ENCODE results near the gene GJD3. TPM values are rescaled to one million over a fixed set of nuclear protein-coding genes. Genes with fewer than 3 reads are reported as not detected.

GJD3 gene
- total and polyA plus RNA-seq, 2 of the 4 experiments (the other 2 are of a cell fraction) = 0.10 TPM; not detected in 1

DNA sequence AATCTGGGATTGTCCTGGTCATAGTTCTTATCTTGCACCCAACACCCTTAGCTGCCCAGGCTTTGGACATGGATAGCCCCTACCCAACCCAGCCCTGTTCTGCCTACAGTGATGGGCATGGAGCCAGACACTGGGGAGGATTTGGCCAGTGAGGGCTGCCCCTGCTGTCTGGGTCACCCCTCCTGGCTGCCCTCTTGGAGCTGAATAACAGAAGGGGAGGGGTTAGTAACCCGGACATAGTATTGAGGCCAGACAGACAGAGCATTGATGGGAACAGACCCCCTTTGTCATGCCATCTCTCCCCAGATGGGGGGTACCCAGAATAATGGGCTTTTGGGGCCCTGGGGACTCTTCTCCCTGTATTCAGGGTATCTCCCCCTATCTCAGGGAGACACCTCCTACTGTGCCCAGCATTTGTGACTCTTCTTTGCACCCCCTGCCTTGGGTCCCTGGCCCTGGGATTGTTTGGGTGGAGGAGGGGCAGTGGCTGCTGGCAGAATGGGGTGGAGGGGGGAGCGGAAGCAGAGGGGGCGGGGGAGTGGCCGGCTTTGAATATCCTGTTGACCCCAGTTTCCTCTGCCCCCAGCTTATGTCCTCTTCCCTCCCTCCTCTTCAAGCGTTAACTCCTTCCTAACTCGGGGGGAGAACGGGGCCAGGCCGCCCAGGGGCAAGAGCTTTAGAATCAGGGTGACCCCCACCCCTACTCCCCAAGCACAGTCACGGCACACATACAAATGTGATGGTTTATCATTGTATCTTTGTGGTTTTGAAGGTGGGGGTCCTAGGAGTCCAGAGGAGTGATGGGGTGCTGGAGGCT lies 17.0 kb downstream of the GJD3 start:
- Histone ChIP-seq H3K4ac (ENCODE audit: low read depth, low read length) (peak overlapping the region; percentile 45), H3K27me3 (ENCODE audit: control insufficient read depth, insufficient read depth, low read length) (no peaks in the 10 kb centered on the region), H3K23ac (ENCODE audit: low read depth, low read length) (peak overlapping the region; percentile 59; the same call in 1 of the 2 replicates), H3K27ac (ENCODE audit: insufficient read depth, low read length) (peak overlapping the region; percentile 4; the same call in 1 of the 2 replicates), H3K36me3 (ENCODE audit: control insufficient read depth, insufficient read depth, low read length) (peaks cover 35% of the 10 kb centered on the region), H3K4me1 (ENCODE audit: control insufficient read depth, insufficient read depth, low read length) (peaks cover 59% of the 10 kb centered on the region), H3K9me3 (ENCODE audit: control insufficient read depth, insufficient read depth, low read length) (no peaks in the 10 kb centered on the region), H2BK120ac (ENCODE audit: low read depth, low read length) (no peak overlapping the region), H4K91ac (ENCODE audit: insufficient read depth, low read depth, low read length) (no peak overlapping the region), H2BK5ac (ENCODE audit: low read depth, low read length, poor library complexity, severe bottlenecking) (no peak overlapping the region), H2AK9ac (replicated peaks; ENCODE audit: low read depth, low read length, poor library complexity) (peak overlapping the region; percentile 60), H2AFZ (replicated peaks; ENCODE audit: low read length, poor library complexity) (no peak overlapping the region), H2BK20ac (ENCODE audit: low read depth, low read length) (no peak overlapping the region), H3K9ac (ENCODE audit: low read depth, low read length) (no peak overlapping the region), H3K4me3 (ENCODE audit: insufficient read depth, low read depth, low read length) (no peak overlapping the region), H2BK15ac (ENCODE audit: low read depth, low read length) (0 out of 3 replicates have a peak overlapping the region, but pooled peaks have one; percentile 43), H3K79me1 (ENCODE audit: low read depth in 1 of 2, low read length in 2 of 2) (peaks cover 59 to 95% of the 10 kb centered on the region in 2 experiments), H3K4me2 (ENCODE audit: low read depth, low read length) (peak overlapping the region; percentile 21), H3K18ac (ENCODE audit: low read depth, low read length) (no peak overlapping the region), H4K8ac (ENCODE audit: low read depth in 2 of 2, low read length in 2 of 2) (peak overlapping the region in 1 of 2 experiments; percentile 52; a peak in 1 of 4 replicates), H2AK5ac (ENCODE audit: low read depth, low read length) (peak overlapping the region; percentile 67), H3K14ac (replicated peaks; ENCODE audit: low read depth, low read length) (0 out of 2 replicates have a peak overlapping the region, but pooled peaks have one; percentile 42), H4K20me1 (ENCODE audit: insufficient read depth, low read length) (peaks cover 74% of the 10 kb centered on the region), H3K56ac (ENCODE audit: extremely low read depth, insufficient read depth, low read length) (no peak overlapping the region), H3K9me1 (ENCODE audit: insufficient read depth, low read length) (peaks cover 23% of the 10 kb centered on the region), H4K5ac (ENCODE audit: low read depth, low read length) (no peak overlapping the region; the same call in 1 of the 2 replicates)
- dilution Hi-C loops (cut with HindIII; ENCODE audit: low sequenced_read_pairs, unreplicated experiment) (no loop called here), intact Hi-C loops (cut with micrococcal nuclease) (no loop called here), in situ Hi-C loops (cut with MboI; ENCODE audit: low sequenced_read_pairs) (no loop called here)
- ATAC-seq (ENCODE audit: low read depth) (no peak), DNase-seq (no peak)
- BruUV-seq (replicated peaks) = no TSS peak
- ChIA-PET CTCF (no interaction called here), POLR2A (ENCODE audit: unreplicated experiment) (no interaction called here)
- WGBS, 2 experiments (ENCODE audit: extremely low coverage in 2 of 2, insufficient read length in 1 of 2) = no CpG with 5 or more reads among the region's 9 CpGs
- TF ChIP-seq, protein P1, sequence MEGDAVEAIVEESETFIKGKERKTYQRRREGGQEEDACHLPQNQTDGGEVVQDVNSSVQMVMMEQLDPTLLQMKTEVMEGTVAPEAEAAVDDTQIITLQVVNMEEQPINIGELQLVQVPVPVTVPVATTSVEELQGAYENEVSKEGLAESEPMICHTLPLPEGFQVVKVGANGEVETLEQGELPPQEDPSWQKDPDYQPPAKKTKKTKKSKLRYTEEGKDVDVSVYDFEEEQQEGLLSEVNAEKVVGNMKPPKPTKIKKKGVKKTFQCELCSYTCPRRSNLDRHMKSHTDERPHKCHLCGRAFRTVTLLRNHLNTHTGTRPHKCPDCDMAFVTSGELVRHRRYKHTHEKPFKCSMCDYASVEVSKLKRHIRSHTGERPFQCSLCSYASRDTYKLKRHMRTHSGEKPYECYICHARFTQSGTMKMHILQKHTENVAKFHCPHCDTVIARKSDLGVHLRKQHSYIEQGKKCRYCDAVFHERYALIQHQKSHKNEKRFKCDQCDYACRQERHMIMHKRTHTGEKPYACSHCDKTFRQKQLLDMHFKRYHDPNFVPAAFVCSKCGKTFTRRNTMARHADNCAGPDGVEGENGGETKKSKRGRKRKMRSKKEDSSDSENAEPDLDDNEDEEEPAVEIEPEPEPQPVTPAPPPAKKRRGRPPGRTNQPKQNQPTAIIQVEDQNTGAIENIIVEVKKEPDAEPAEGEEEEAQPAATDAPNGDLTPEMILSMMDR (conservative IDR thresholded peaks at IDR 0.05; ENCODE audit: low read depth, low read length) = no peak
- no peak for TF ChIP-seq CHD1 (IDR thresholded peaks at IDR 0.05; ENCODE audit: low read depth, low read length)
- TF ChIP-seq POLR2A (IDR thresholded peaks at IDR 0.05; ENCODE audit: low read depth, low read length) = no peak
- TF ChIP-seq NFE2L2 (IDR thresholded peaks at IDR 0.05; ENCODE audit: low read depth, low read length) = no peak
- no peak for TF ChIP-seq CEBPB (IDR thresholded peaks at IDR 0.05; ENCODE audit: low read depth, low read length)
- TF ChIP-seq, protein P2, sequence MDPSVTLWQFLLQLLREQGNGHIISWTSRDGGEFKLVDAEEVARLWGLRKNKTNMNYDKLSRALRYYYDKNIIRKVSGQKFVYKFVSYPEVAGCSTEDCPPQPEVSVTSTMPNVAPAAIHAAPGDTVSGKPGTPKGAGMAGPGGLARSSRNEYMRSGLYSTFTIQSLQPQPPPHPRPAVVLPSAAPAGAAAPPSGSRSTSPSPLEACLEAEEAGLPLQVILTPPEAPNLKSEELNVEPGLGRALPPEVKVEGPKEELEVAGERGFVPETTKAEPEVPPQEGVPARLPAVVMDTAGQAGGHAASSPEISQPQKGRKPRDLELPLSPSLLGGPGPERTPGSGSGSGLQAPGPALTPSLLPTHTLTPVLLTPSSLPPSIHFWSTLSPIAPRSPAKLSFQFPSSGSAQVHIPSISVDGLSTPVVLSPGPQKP (IDR thresholded peaks at IDR 0.05; ENCODE audit: borderline replicate concordance, low read depth, low read length) = no peak
- no peak for TF ChIP-seq BHLHE40 (IDR thresholded peaks at IDR 0.05; ENCODE audit: low read depth, low read length)
- no peak for TF ChIP-seq RFX5 (IDR thresholded peaks at IDR 0.05; ENCODE audit: low read depth, low read length)
- TF ChIP-seq MAFK (IDR thresholded peaks at IDR 0.05; ENCODE audit: low read depth, low read length) = no peak
- no peak for TF ChIP-seq FOS (IDR thresholded peaks at IDR 0.05; ENCODE audit: low read depth, low read length)
- TF ChIP-seq RCOR1 (IDR thresholded peaks at IDR 0.05; ENCODE audit: insufficient replicate concordance, low read length) = no peak
- TF ChIP-seq RAD21 (IDR thresholded peaks at IDR 0.05; ENCODE audit: low read length) = no peak
